IMR-90 (cell line): ENCODE results near the gene KRT3. TPM values are rescaled to one million over a fixed set of nuclear protein-coding genes. Genes with fewer than 3 reads are reported as not detected.

Experiments used
- ATAC-seq: fragments of 200-7000 bp; cut with Tn5 transposase; 2 replicates; pipeline ENCODE4 v1.9.1; 2020; ENCODE audit warnings: low read depth, mild to moderate bottlenecking, moderate library complexity
- BruUV-seq: library from RNA; stranded (reverse); fragments of 400-500 nt; replicated peaks from 2 replicates; lab custom pipeline; 2021; lab: Mats Ljungman, UMichigan
- CTCF ChIA-PET: fragments of 300-600 bp; formaldehyde crosslinking; extraction: SDS; loops from one replicate; lab custom pipeline; 2021; ENCODE audit warnings: antibody characterized with exemption; lab: Yijun Ruan, JAX
- POLR2A ChIA-PET: fragments of 300-600 bp; sonication (Branson Sonifier 250); formaldehyde crosslinking; loops from one replicate; lab custom pipeline; 2022; ENCODE audit warnings: antibody characterized with exemption; ENCODE audit not compliant: unreplicated experiment; lab: Charles Lee
- DNase-seq: peaks from one replicate; pipeline ENCODE4 v3.0.0; 2013
- H2AFZ ChIP-seq: replicated peaks from 2 replicates; pipeline ENCODE3; 2013; ENCODE audit warnings: low read length, mild to moderate bottlenecking; ENCODE audit not compliant: poor library complexity
- H2AK5ac ChIP-seq: 2 replicates; pipeline ENCODE4 v1.6.1; 2013; ENCODE audit warnings: low read depth, low read length, inconsistent platforms
- H2AK9ac ChIP-seq: replicated peaks from 2 replicates; pipeline ENCODE3; 2013; ENCODE audit warnings: mild to moderate bottlenecking, low read depth, low read length, moderate library complexity; ENCODE audit not compliant: poor library complexity
- H2BK120ac ChIP-seq: 2 replicates; pipeline ENCODE4 v1.6.1; 2013; ENCODE audit warnings: low read depth, low read length, inconsistent platforms
- H2BK15ac ChIP-seq: 3 replicates; pipeline ENCODE4 v1.6.1; 2013; ENCODE audit warnings: low read depth, low read length, inconsistent platforms
- H2BK20ac ChIP-seq: 2 replicates; pipeline ENCODE4 v1.6.1; 2013; ENCODE audit warnings: low read depth, mild to moderate bottlenecking, inconsistent platforms, low read length, moderate library complexity
- H2BK5ac ChIP-seq: 2 replicates; pipeline ENCODE4 v1.6.1; 2013; ENCODE audit warnings: mild to moderate bottlenecking, low read depth, low read length, inconsistent platforms; ENCODE audit not compliant: poor library complexity, severe bottlenecking
- H3K14ac ChIP-seq: replicated peaks from 2 replicates; pipeline ENCODE4 v1.6.1; 2013; ENCODE audit warnings: low read depth, low read length, inconsistent platforms
- H3K18ac ChIP-seq: 2 replicates; pipeline ENCODE4 v1.6.1; 2013; ENCODE audit warnings: low read depth, low read length, control low read depth
- H3K23ac ChIP-seq: 2 replicates; pipeline ENCODE4 v1.6.1; 2013; ENCODE audit warnings: low read depth, low read length, inconsistent platforms
- H3K27ac ChIP-seq: 2 replicates; pipeline ENCODE4 v1.5.1; 2013; ENCODE audit warnings: mild to moderate bottlenecking, control low read depth, low read length; ENCODE audit not compliant: insufficient read depth
- H3K27me3 ChIP-seq: 2 replicates; pipeline ENCODE4 v1.6.1; 2013; ENCODE audit warnings: low read length; ENCODE audit not compliant: control insufficient read depth, insufficient read depth
- H3K36me3 ChIP-seq: 2 replicates; pipeline ENCODE4 v1.6.1; 2013; ENCODE audit warnings: low read length, mixed read lengths; ENCODE audit not compliant: control insufficient read depth, insufficient read depth
- H3K4ac ChIP-seq: 2 replicates; pipeline ENCODE4 v1.6.1; 2013; ENCODE audit warnings: low read depth, low read length, inconsistent platforms
- H3K4me1 ChIP-seq: 2 replicates; pipeline ENCODE4 v1.6.1; 2013; ENCODE audit warnings: low read length, mixed read lengths; ENCODE audit not compliant: control insufficient read depth, insufficient read depth
- H3K4me2 ChIP-seq: 2 replicates; pipeline ENCODE4 v1.6.1; 2013; ENCODE audit warnings: low read depth, mild to moderate bottlenecking, control low read depth, low read length, moderate library complexity
- H3K4me3 ChIP-seq: 2 replicates; pipeline ENCODE4 v1.5.1; 2013; ENCODE audit warnings: low read depth, mild to moderate bottlenecking, control low read depth, low read length, moderate library complexity; ENCODE audit not compliant: insufficient read depth
- H3K56ac ChIP-seq: 2 replicates; pipeline ENCODE4 v1.6.1; 2013; ENCODE audit warnings: low read length, inconsistent platforms; ENCODE audit not compliant: insufficient read depth; ENCODE audit errors: extremely low read depth
- H3K79me1 ChIP-seq, 2 experiments: 2 replicates each; pipeline ENCODE4 v1.6.1; 2013; ENCODE audit warnings: low read length in 2 of 2, inconsistent platforms in 1 of 2, low read depth in 1 of 2
- H3K9ac ChIP-seq: 2 replicates; pipeline ENCODE4 v1.6.1; 2013; ENCODE audit warnings: low read depth, low read length, control low read depth
- H3K9me1 ChIP-seq: 2 replicates; pipeline ENCODE4 v1.6.1; 2013; ENCODE audit warnings: low read length, inconsistent platforms; ENCODE audit not compliant: insufficient read depth
- H3K9me3 ChIP-seq: 2 replicates; pipeline ENCODE4 v1.6.1; 2013; ENCODE audit warnings: low read length; ENCODE audit not compliant: control insufficient read depth, insufficient read depth
- H4K20me1 ChIP-seq: 2 replicates; pipeline ENCODE4 v1.6.1; 2013; ENCODE audit warnings: low read length, inconsistent platforms; ENCODE audit not compliant: insufficient read depth
- H4K5ac ChIP-seq: 2 replicates; pipeline ENCODE4 v1.6.1; 2013; ENCODE audit warnings: mild to moderate bottlenecking, low read depth, low read length, control low read depth
- H4K8ac ChIP-seq, 2 experiments: 2 replicates each; pipeline ENCODE4 v1.6.1; 2013; ENCODE audit warnings: low read depth in 2 of 2, low read length in 2 of 2, control low read depth in 1 of 2, inconsistent platforms in 1 of 2
- H4K91ac ChIP-seq: 2 replicates; pipeline ENCODE4 v1.6.1; 2013; ENCODE audit warnings: low read depth, low read length, inconsistent platforms; ENCODE audit not compliant: insufficient read depth
- BHLHE40 ChIP-seq: fragments of 150-350 bp; IDR thresholded peaks from 2 replicates; pipeline ENCODE4 v1.6.1; 2016; ENCODE audit warnings: mild to moderate bottlenecking, low read depth, low read length
- CEBPB ChIP-seq: IDR thresholded peaks from 2 replicates; pipeline ENCODE4 v1.6.1; 2012; ENCODE audit warnings: low read depth, low read length, improper control_type of control experiment
- CHD1 ChIP-seq: IDR thresholded peaks from 2 replicates; pipeline ENCODE4 v1.6.1; 2012; ENCODE audit warnings: low read depth, low read length, improper control_type of control experiment
- CTCF ChIP-seq: conservative IDR thresholded peaks from 2 replicates; pipeline ENCODE4 v1.5.1; 2012; ENCODE audit warnings: mild to moderate bottlenecking, low read depth, low read length, improper control_type of control experiment
- FOS ChIP-seq: fragments of 150-350 bp; IDR thresholded peaks from 2 replicates; pipeline ENCODE4 v1.6.1; 2016; ENCODE audit warnings: low read depth, low read length
- MAFK ChIP-seq: IDR thresholded peaks from 2 replicates; pipeline ENCODE4 v1.6.1; 2012; ENCODE audit warnings: low read depth, low read length, improper control_type of control experiment
- MAZ ChIP-seq: IDR thresholded peaks from 2 replicates; pipeline ENCODE4 v1.6.1; 2012; ENCODE audit warnings: low read depth, mild to moderate bottlenecking, low read length, improper control_type of control experiment, moderate library complexity, borderline replicate concordance
- MXI1 ChIP-seq: IDR thresholded peaks from 2 replicates; pipeline ENCODE4 v1.6.1; 2012; ENCODE audit warnings: low read depth, mild to moderate bottlenecking, low read length, moderate library complexity, borderline replicate concordance
- NFE2L2 ChIP-seq: fragments of 150-350 bp; IDR thresholded peaks from 2 replicates; pipeline ENCODE4 v1.6.1; 2016; ENCODE audit warnings: low read depth, mild to moderate bottlenecking, low read length
- POLR2A ChIP-seq: IDR thresholded peaks from 2 replicates; pipeline ENCODE4 v1.6.1; 2012; ENCODE audit warnings: mild to moderate bottlenecking, low read depth, low read length
- RCOR1 ChIP-seq: IDR thresholded peaks from 2 replicates; pipeline ENCODE4 v1.6.1; 2012; ENCODE audit warnings: mild to moderate bottlenecking, low read length, improper control_type of control experiment; ENCODE audit not compliant: insufficient replicate concordance
- RFX5 ChIP-seq: IDR thresholded peaks from 2 replicates; pipeline ENCODE4 v1.8.0; 2012; ENCODE audit warnings: low read depth, mild to moderate bottlenecking, low read length, moderate library complexity
- SMC3 ChIP-seq: fragments of 150-350 bp; IDR thresholded peaks from 2 replicates; pipeline ENCODE4 v1.6.1; 2016; ENCODE audit warnings: low read depth, mild to moderate bottlenecking, antibody characterized with exemption, low read length, moderate library complexity
- WGBS, 2 experiments: methylation state at CpG; one replicate each; pipeline versions ENCODE4 v1.1.5 to v1.1.7; 2013; ENCODE audit warnings: missing lambda C conversion rate in 2 of 2; ENCODE audit not compliant: insufficient read length in 1 of 2; ENCODE audit errors: extremely low coverage in 2 of 2; 5-methylcytosine and 5-hydroxymethylcytosine counted together
- dilution Hi-C: fragments of 300-500 bp; cut with HindIII; formaldehyde crosslinking; loops from one replicate; pipeline ENCODE4 v1.14.3; 2018; ENCODE audit warnings: low sequenced_read_pairs; ENCODE audit not compliant: unreplicated experiment
- in situ Hi-C: fragments of 300-500 bp; cut with MboI; formaldehyde crosslinking; loops from 3 replicates; pipeline ENCODE4 v1.14.3; 2019; ENCODE audit warnings: low sequenced_read_pairs, inconsistent platforms, mixed read lengths
- intact Hi-C: fragments of 100-400 bp; cut with micrococcal nuclease; formaldehyde crosslinking; loops from 2 replicates; pipeline ENCODE4 v1.10.0; 2022
- polyA plus RNA-seq, 3 experiments: library from polyadenylated mRNA; depleted of rRNA; stranded (reverse); fragments of >200 nt; gene quantifications; 2 replicates each; pipeline ENCODE4 v1.2.3, GENCODE V29; 2012; ENCODE audit warnings: low replicate concordance in 1 of 3
- total RNA-seq: library from RNA; depleted of rRNA; stranded (reverse); fragments of >200 nt; gene quantifications from 2 replicates; pipeline ENCODE4 v1.2.3, GENCODE V29; 2012
- TF ChIP-seq, protein P1 (sequence below): fragments of 150-350 bp; IDR thresholded peaks from 2 replicates; pipeline ENCODE4 v1.6.1; 2017; ENCODE audit warnings: mild to moderate bottlenecking, antibody characterized with exemption, low read length, low read depth

Gene KRT3
- total and polyA plus RNA-seq, 2 of the 4 experiments (the other 2 are of a cell fraction) = not detected

GRCh38 chr12:52821826-52822660 lies 26.1 kb upstream of the KRT3 start:
- Histone ChIP-seq H4K20me1 (no peaks in the 10 kb centered on the region; the same call in 1 of the 2 replicates), H3K4me2 (no peak overlapping the region), H2AK5ac (no peak overlapping the region), H2BK5ac (no peak overlapping the region), H2AFZ (peak overlapping the region; percentile 33), H3K9me3 (no peaks in the 10 kb centered on the region), H3K79me1 (no peaks in the 10 kb centered on the region), H3K14ac (no peak overlapping the region), H2BK15ac (no peak overlapping the region), H3K4me1 (0 out of 2 replicates have a peak, but pooled peaks cover 1% of the 10 kb centered on the region), H4K91ac (no peak overlapping the region), H3K23ac (no peak overlapping the region), H2BK120ac (no peak overlapping the region; the same call in 1 of the 2 replicates), H4K8ac (no peak overlapping the region), H2BK20ac (0 out of 2 replicates have a peak overlapping the region, but pooled peaks have one; percentile 1), H3K9me1 (no peaks in the 10 kb centered on the region; the same call in 1 of the 2 replicates), H4K5ac (no peak overlapping the region), H3K27ac (no peak overlapping the region), H3K56ac (no peak overlapping the region), H3K27me3 (peaks cover 42% of the 10 kb centered on the region), H3K9ac (no peak overlapping the region), H3K4ac (no peak overlapping the region), H3K18ac (no peak overlapping the region), H2AK9ac (peak overlapping the region; percentile 53), H3K36me3 (no peaks in the 10 kb centered on the region), H3K4me3 (no peak overlapping the region)
- intact Hi-C loops = no loop called here
- dilution Hi-C loops = no loop called here
- CTCF ChIA-PET = interaction anchor here (0.6 kb wide), 1 partner anchor 45 kb away, joined by 5 read pairs; no protein-coding TSS in a partner anchor
- BruUV-seq = no TSS peak
- DNase-seq (no peak), ATAC-seq (peak; percentile 41)
- POLR2A ChIA-PET = no interaction called here
- in situ Hi-C loops = no loop called here
- 17% methylated on average over 1 of the region's 10 CpGs; no CpG with 5 or more reads in 1 of the 2 experiments for WGBS, 2 experiments
- TF ChIP-seq MAZ = no peak
- no peak for TF ChIP-seq MAFK
- no peak for TF ChIP-seq CHD1
- TF ChIP-seq NFE2L2 = no peak
- no peak for TF ChIP-seq CTCF
- TF ChIP-seq POLR2A = no peak
- no peak for TF ChIP-seq RFX5
- no peak for TF ChIP-seq RCOR1
- TF ChIP-seq CEBPB = no peak
- TF ChIP-seq MXI1 = no peak
- no peak for TF ChIP-seq FOS
- TF ChIP-seq, protein P1, sequence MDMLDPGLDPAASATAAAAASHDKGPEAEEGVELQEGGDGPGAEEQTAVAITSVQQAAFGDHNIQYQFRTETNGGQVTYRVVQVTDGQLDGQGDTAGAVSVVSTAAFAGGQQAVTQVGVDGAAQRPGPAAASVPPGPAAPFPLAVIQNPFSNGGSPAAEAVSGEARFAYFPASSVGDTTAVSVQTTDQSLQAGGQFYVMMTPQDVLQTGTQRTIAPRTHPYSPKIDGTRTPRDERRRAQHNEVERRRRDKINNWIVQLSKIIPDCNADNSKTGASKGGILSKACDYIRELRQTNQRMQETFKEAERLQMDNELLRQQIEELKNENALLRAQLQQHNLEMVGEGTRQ = no peak
- no peak for TF ChIP-seq SMC3
- no peak for TF ChIP-seq BHLHE40
